GM19463 (cell line): ENCODE results near the gene WDHD1.
"Not testable (repeated sequence)": the region's sequence is repeated elsewhere in the genome, so short reads cannot be mapped to it uniquely, and the experiment has no call there.

Experiments
- ATAC-seq: cut with Tn5 transposase; IDR thresholded peaks from one replicate; pipeline ENCODE4 v1.9.1; 2021; ENCODE audit warnings: mild to moderate bottlenecking, moderate library complexity; ENCODE audit not compliant: unreplicated experiment

The WDHD1 gene

GRCh38 chr14:54974788-54975414 lies 52.0 kb downstream of the WDHD1 start:
- ATAC-seq, result no peak

GRCh38 chr14:54967496-54967895 lies 59.4 kb downstream of the WDHD1 start:
- ATAC-seq, result no peak

GRCh38 chr14:54955143-54955542 lies 71.8 kb downstream of the WDHD1 start:
- no peak for ATAC-seq

GRCh38 chr14:54953609-54954008 lies 73.3 kb downstream of the WDHD1 start:
- ATAC-seq, result not testable (repeated sequence)

GRCh38 chr14:54952803-54953202 lies 74.1 kb downstream of the WDHD1 start:
- ATAC-seq, result not testable (repeated sequence)

- no peak for ATAC-seq
Observed at GRCh38 chr14:54947230-54947629, 79.7 kb downstream of the WDHD1 start.

- no peak for ATAC-seq
Observed at GRCh38 chr14:54946500-54946899, 80.4 kb downstream of the WDHD1 start.

GRCh38 chr14:54944737-54945391 lies 82.0 kb downstream of the WDHD1 start:
- no peak for ATAC-seq

GRCh38 chr14:54942913-54943312 lies 84.0 kb downstream of the WDHD1 start:
- ATAC-seq, result no peak

- no peak for ATAC-seq
Observed at GRCh38 chr14:54936816-54937215, 90.1 kb downstream of the WDHD1 start.

GRCh38 chr14:54935958-54936357 lies 90.9 kb downstream of the WDHD1 start:
- ATAC-seq, result no peak

- ATAC-seq, result no peak
Observed at GRCh38 chr14:54935100-54935499, 91.8 kb downstream of the WDHD1 start.

GRCh38 chr14:54933006-54933405 lies 93.9 kb downstream of the WDHD1 start:
- no peak for ATAC-seq

- no peak for ATAC-seq
Observed at GRCh38 chr14:54931598-54932340, 95.1 kb downstream of the WDHD1 start.

GRCh38 chr14:54931101-54931500 lies 95.8 kb downstream of the WDHD1 start:
- ATAC-seq, result no peak

GRCh38 chr14:54929556-54929955 lies 97.3 kb downstream of the WDHD1 start:
- ATAC-seq, result no peak

GRCh38 chr14:54928216-54928615 lies 98.7 kb downstream of the WDHD1 start:
- no peak for ATAC-seq

- no peak for ATAC-seq
Observed at GRCh38 chr14:54927551-54927950, 99.3 kb downstream of the WDHD1 start.

GRCh38 chr14:54926570-54926969 lies 100.3 kb downstream of the WDHD1 start:
- not testable (repeated sequence) for ATAC-seq

- ATAC-seq, result no peak
Observed at GRCh38 chr14:54922598-54922997, 104.3 kb downstream of the WDHD1 start.

GRCh38 chr14:54920052-54920451 lies 106.8 kb downstream of the WDHD1 start:
- ATAC-seq, result no peak

- no peak for ATAC-seq
Observed at GRCh38 chr14:54919330-54919729, 107.6 kb downstream of the WDHD1 start.
